H1 (cell line): ENCODE results near the gene PSD. TPM values are rescaled to one million over a fixed set of nuclear protein-coding genes. Genes with fewer than 3 reads are reported as not detected.

Experiments
- CTCF ChIA-PET: fragments of 300-600 bp; sonication (Branson Sonifier 250); formaldehyde crosslinking; loops from one replicate; lab custom pipeline; 2021; ENCODE audit not compliant: partially characterized antibody; lab: Charles Lee
- POLR2A ChIA-PET: fragments of 300-600 bp; sonication (Branson Sonifier 250); formaldehyde crosslinking; loops from one replicate; lab custom pipeline; 2021; ENCODE audit warnings: inconsistent platforms; ENCODE audit not compliant: partially characterized antibody; lab: Charles Lee
- DNase-seq, 2 experiments: peaks; one replicate each; pipeline versions ENCODE4 v3.0.0 to v3.0.0-alpha.2; 2010 to 2022; ENCODE audit warnings: low spot score in 2 of 2, low read depth in 1 of 2, mixed read lengths in 1 of 2
- FAIRE-seq: peaks from 2 replicates; lab custom pipeline; 2011; peaks lifted over from hg19 to GRCh38; lab: Jason Lieb, UNC
- H2AFZ ChIP-seq: 2 replicates; pipeline ENCODE4 v1.8.1; 2012; ENCODE audit warnings: low read length, inconsistent platforms
- H2AK5ac ChIP-seq: 2 replicates; pipeline ENCODE4 v1.6.1; 2013; ENCODE audit warnings: low read depth, low read length
- H2BK120ac ChIP-seq: replicated peaks from 2 replicates; pipeline ENCODE3; 2013; ENCODE audit warnings: low read depth, low read length, inconsistent platforms
- H2BK12ac ChIP-seq: 2 replicates; pipeline ENCODE4 v1.6.1; 2013; ENCODE audit warnings: low read depth, low read length
- H2BK15ac ChIP-seq: 2 replicates; pipeline ENCODE4 v1.6.1; 2013; ENCODE audit warnings: low read length
- H2BK20ac ChIP-seq: 2 replicates; pipeline ENCODE4 v1.6.1; 2013; ENCODE audit warnings: low read length
- H2BK5ac ChIP-seq: 2 replicates; pipeline ENCODE4 v1.6.1; 2013; ENCODE audit warnings: low read depth, low read length
- H3K14ac ChIP-seq: 2 replicates; pipeline ENCODE4 v1.6.1; 2013; ENCODE audit warnings: inconsistent platforms; ENCODE audit not compliant: insufficient read length
- H3K18ac ChIP-seq: 2 replicates; pipeline ENCODE4 v1.6.1; 2013; ENCODE audit warnings: low read length; ENCODE audit errors: extremely low read depth
- H3K23ac ChIP-seq: 2 replicates; pipeline ENCODE4 v1.6.1; 2013; ENCODE audit warnings: inconsistent platforms; ENCODE audit not compliant: insufficient read length
- H3K23me2 ChIP-seq: 2 replicates; pipeline ENCODE4 v1.6.1; 2013; ENCODE audit warnings: low read depth, low read length
- H3K27ac ChIP-seq: 2 replicates; pipeline ENCODE4 v1.6.1; 2011; ENCODE audit warnings: low read depth, low read length, inconsistent platforms
- H3K27me3 ChIP-seq, 4 experiments: replicated peaks in 1 of 4; 1 replicate in 1 of 4; 2 replicates in 3 of 4; pipeline versions ENCODE4 v1.6.1 to v1.8.1; 2011 to 2013; ENCODE audit warnings: low read length in 3 of 4, mild to moderate bottlenecking in 3 of 4, inconsistent platforms in 2 of 4, mixed read lengths in 2 of 4, moderate library complexity in 1 of 4; ENCODE audit not compliant: control insufficient read depth in 3 of 4, insufficient read depth in 3 of 4; ENCODE audit errors: extremely low read depth in 1 of 4
- H3K36me3 ChIP-seq, 4 experiments: 2 replicates each; pipeline versions ENCODE4 v1.6.1 to v1.8.1; 2011 to 2013; ENCODE audit warnings: mild to moderate bottlenecking in 4 of 4, low read length in 3 of 4, moderate library complexity in 2 of 4, control low read depth in 1 of 4, inconsistent platforms in 1 of 4; ENCODE audit not compliant: insufficient read depth in 4 of 4, control insufficient read depth in 2 of 4
- H3K4ac ChIP-seq: replicated peaks from 2 replicates; pipeline ENCODE3; 2013; ENCODE audit warnings: low read length, low read depth, mixed read lengths, inconsistent platforms; ENCODE audit not compliant: insufficient read length
- H3K4me1 ChIP-seq, 4 experiments: replicated peaks in 1 of 4; 1 replicate in 1 of 4; 2 replicates in 3 of 4; pipeline versions ENCODE4 v1.6.1 to v1.8.1; 2011 to 2013; ENCODE audit warnings: low read length in 3 of 4, inconsistent platforms in 2 of 4, mixed read lengths in 1 of 4; ENCODE audit not compliant: insufficient read depth in 4 of 4, control insufficient read depth in 3 of 4
- H3K4me2 ChIP-seq, 2 experiments: 2 replicates each; pipeline versions ENCODE4 v1.6.1 to v1.8.1; 2011 to 2013; ENCODE audit warnings: low read depth in 2 of 2, low read length in 2 of 2, control low read depth in 1 of 2, inconsistent platforms in 1 of 2, mild to moderate bottlenecking in 1 of 2; ENCODE audit not compliant: insufficient read depth in 1 of 2
- H3K4me3 ChIP-seq, 4 experiments: fragments of 200-600, 300-600 bp in 1 of 4; sonication (generic), shearing (Covaris generic), sonication (Bioruptor Twin) in 1 of 4; 2 replicates each; pipeline versions ENCODE4 v1.5.1 to v1.8.1; 2011 to 2016; ENCODE audit warnings: low read length in 4 of 4, low read depth in 3 of 4, control low read depth in 2 of 4, inconsistent platforms in 2 of 4, mild to moderate bottlenecking in 2 of 4, mixed read lengths in 1 of 4, moderate library complexity in 1 of 4; ENCODE audit not compliant: insufficient read depth in 2 of 4; ENCODE audit errors: extremely low read depth in 1 of 4
- H3K56ac ChIP-seq: replicated peaks from 2 replicates; pipeline ENCODE3; 2013; ENCODE audit warnings: low read depth, mild to moderate bottlenecking, mixed read lengths, low read length, inconsistent platforms; ENCODE audit not compliant: insufficient read length
- H3K79me1 ChIP-seq: 2 replicates; pipeline ENCODE4 v1.6.1; 2013; ENCODE audit warnings: low read depth, low read length, control low read depth
- H3K79me2 ChIP-seq, 2 experiments: 2 replicates each; pipeline versions ENCODE4 v1.6.1 to v1.8.1; 2012 to 2013; ENCODE audit warnings: low read length in 2 of 2, mild to moderate bottlenecking in 2 of 2, inconsistent platforms in 1 of 2; ENCODE audit not compliant: insufficient read depth in 2 of 2, control insufficient read depth in 1 of 2
- H3K9ac ChIP-seq, 4 experiments: replicated peaks in 1 of 4; 1 replicate in 1 of 4; 2 replicates in 3 of 4; pipeline versions ENCODE4 v1.6.1 to v1.8.1; 2011 to 2013; ENCODE audit warnings: low read depth in 3 of 4, low read length in 3 of 4, control low read depth in 2 of 4, mild to moderate bottlenecking in 2 of 4, moderate library complexity in 2 of 4, inconsistent platforms in 1 of 4; ENCODE audit errors: extremely low read depth in 1 of 4
- H3K9me3 ChIP-seq, 2 experiments: 2 replicates each; pipeline versions ENCODE4 v1.6.1 to v1.8.1; 2012 to 2013; ENCODE audit warnings: mild to moderate bottlenecking in 2 of 2, moderate library complexity in 2 of 2, control low read depth in 1 of 2, inconsistent platforms in 1 of 2, low read depth in 1 of 2, low read length in 1 of 2, mixed read lengths in 1 of 2; ENCODE audit not compliant: insufficient read depth in 2 of 2
- H4K20me1 ChIP-seq, 2 experiments: replicated peaks in 1 of 2; 2 replicates each; pipeline versions ENCODE3 to v1.8.1; 2011 to 2013; ENCODE audit warnings: inconsistent platforms in 2 of 2, low read length in 2 of 2, mild to moderate bottlenecking in 1 of 2; ENCODE audit not compliant: insufficient read depth in 2 of 2, control insufficient read depth in 1 of 2
- H4K5ac ChIP-seq: 2 replicates; pipeline ENCODE4 v1.6.1; 2013; ENCODE audit warnings: low read length, low read depth, mixed read lengths, inconsistent platforms; ENCODE audit not compliant: insufficient read length
- H4K8ac ChIP-seq: 2 replicates; pipeline ENCODE4 v1.8.0; 2013; ENCODE audit warnings: mild to moderate bottlenecking, moderate library complexity, low read length, inconsistent platforms; ENCODE audit not compliant: insufficient read depth; ENCODE audit errors: extremely low read depth
- H4K91ac ChIP-seq: replicated peaks from 2 replicates; pipeline ENCODE3; 2013; ENCODE audit warnings: low read length, mixed read lengths, inconsistent platforms; ENCODE audit not compliant: insufficient read length
- CBX5 ChIP-seq: fragments of 300-800, 300-1000 bp; sonication (generic); IDR thresholded peaks from 2 replicates; pipeline ENCODE4 v1.7.1; 2016; ENCODE audit warnings: antibody characterized with exemption, low read length, low read depth
- FOSL1 ChIP-seq: IDR thresholded peaks from 2 replicates; pipeline ENCODE4 v1.6.1; 2011; ENCODE audit warnings: mild to moderate bottlenecking, low read depth, low read length, moderate library complexity; ENCODE audit not compliant: insufficient read depth
- JUND ChIP-seq: IDR thresholded peaks from 2 replicates; pipeline ENCODE4 v1.6.1; 2011; ENCODE audit warnings: mild to moderate bottlenecking, improper control_type of control experiment, low read length
- SUZ12 ChIP-seq: fragments of 200-600 bp; sonication (generic); IDR thresholded peaks from 2 replicates; pipeline ENCODE4 v1.6.1; 2012; ENCODE audit warnings: mild to moderate bottlenecking, inconsistent platforms, low read length, moderate library complexity, mixed read lengths
- WGBS, 2 experiments: shearing (Covaris generic) in 1 of 2; methylation state at CpG; one replicate each; pipeline versions ENCODE4 v1.1.6 to v1.1.7; 2013 to 2015; ENCODE audit warnings: low lambda C conversion rate in 2 of 2, mixed read lengths in 2 of 2, inconsistent platforms in 1 of 2, low coverage in 1 of 2, missing lambda C conversion rate in 1 of 2; ENCODE audit not compliant: insufficient replicate concordance in 2 of 2, insufficient coverage in 1 of 2, insufficient read length in 1 of 2; ENCODE audit errors: extremely low coverage in 1 of 2, missing lambda C conversion rate in 1 of 2; 5-methylcytosine and 5-hydroxymethylcytosine counted together
- polyA plus RNA-seq, 7 experiments: library from polyadenylated mRNA; depleted of rRNA in 3 of 7; stranded (reverse) in 5 of 7; unstranded in 2 of 7; fragments of >200 nt in 5 of 7; fragments of 200-250 nt in 2 of 7; gene quantifications; 1 replicate in 5 of 7; 2 replicates in 1 of 7; 4 replicates in 1 of 7; pipeline versions ENCODE4 v1.2.1 to v1.2.3, GENCODE V29; 2011 to 2013; ENCODE audit warnings: missing spikeins in 2 of 7, mixed read lengths in 2 of 7
- total RNA-seq: library from RNA; stranded (reverse); fragmentation: NEBNext Ultra II Directional; extraction: Animal tissue kit (Norgen Biotek cat#: 25700); gene quantifications from 2 replicates; pipeline ENCODE4 v1.2.1, GENCODE V29; 2021
- TF ChIP-seq, protein P1 (sequence below): IDR thresholded peaks from 2 replicates; pipeline ENCODE4 v1.6.1; 2012; ENCODE audit warnings: inconsistent platforms

The PSD gene
- total and polyA plus RNA-seq, 2 of the 8 experiments (the other 6 are each of a cell fraction or from before 2014, with no cell fraction given) = 5.4 to 6.0 TPM

DNA sequence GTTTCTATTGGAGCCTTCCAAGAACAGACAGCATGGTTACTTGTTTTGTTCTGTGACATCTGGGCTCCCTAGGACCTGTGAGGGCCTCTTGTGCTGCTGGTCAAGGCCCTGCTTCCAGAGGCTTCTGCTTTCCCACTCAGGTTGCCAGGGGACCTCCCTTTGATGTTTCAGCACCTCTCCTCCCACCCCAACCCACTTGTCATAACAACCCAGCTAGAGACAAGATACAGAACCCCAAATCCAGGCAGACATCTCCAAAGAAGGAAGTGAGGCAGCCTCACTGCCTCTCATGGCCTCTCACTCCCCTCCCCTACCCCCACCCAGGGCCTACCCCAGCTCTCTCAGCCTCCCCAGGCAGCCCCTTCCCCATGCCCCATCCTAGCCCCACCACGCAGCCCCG, 11.8 kb downstream of the PSD start:
- DNase-seq (no peak), FAIRE-seq (no peak)
- Histone ChIP-seq H4K20me1 (peaks cover 0 to 8% of the 10 kb centered on the region in 2 experiments), H2BK5ac (no peak overlapping the region), H3K27me3 (peaks cover 17 to 45% (median 44%) of the 10 kb centered on the region in 4 experiments), H3K18ac (no peak overlapping the region), H2AFZ (no peak overlapping the region), H3K9ac (no peak overlapping the region), H3K14ac (no peak overlapping the region), H3K79me1 (no peaks in the 10 kb centered on the region), H2BK15ac (no peak overlapping the region), H4K91ac (no peak overlapping the region), H2BK20ac (no peak overlapping the region), H3K79me2 (no peaks in the 10 kb centered on the region), H2BK12ac (no peak overlapping the region), H3K23ac (no peak overlapping the region), H3K9me3 (no peaks in the 10 kb centered on the region), H3K56ac (no peak overlapping the region), H2AK5ac (no peak overlapping the region), H3K4ac (no peak overlapping the region), H3K4me3 (no peak overlapping the region), H3K4me1 (peaks cover 6 to 27% (median 18%) of the 10 kb centered on the region in 4 experiments), H3K36me3 (peaks cover 0 to under 1% (median 0%) of the 10 kb centered on the region in 4 experiments; a peak in 2 of 8 replicates), H4K8ac (no peak overlapping the region), H4K5ac (no peak overlapping the region), H3K23me2 (peaks cover 26% of the 10 kb centered on the region), H2BK120ac (no peak overlapping the region), H3K4me2 (no peak overlapping the region), H3K27ac (no peak overlapping the region)
- WGBS, 2 experiments = 94% methylated on average over 2 of the region's 2 CpGs; no CpG with 5 or more reads in 1 of the 2 experiments
- POLR2A ChIA-PET = interaction anchor here (0.7 to 5.9 kb wide), 4 partner anchors 8 to 65 kb away, joined by 3 to 33 read pairs (median 6); partner anchors contain the start of genes FBXL15 and NFKB2
- CTCF ChIA-PET = interaction anchor here (0.9 to 16.4 kb wide), 8 partner anchors 7 to 175 kb away, joined by 4 to 357 read pairs (median 51); partner anchors contain the start of genes ELOVL3, NFKB2 and PSD
- TF ChIP-seq, protein P1, sequence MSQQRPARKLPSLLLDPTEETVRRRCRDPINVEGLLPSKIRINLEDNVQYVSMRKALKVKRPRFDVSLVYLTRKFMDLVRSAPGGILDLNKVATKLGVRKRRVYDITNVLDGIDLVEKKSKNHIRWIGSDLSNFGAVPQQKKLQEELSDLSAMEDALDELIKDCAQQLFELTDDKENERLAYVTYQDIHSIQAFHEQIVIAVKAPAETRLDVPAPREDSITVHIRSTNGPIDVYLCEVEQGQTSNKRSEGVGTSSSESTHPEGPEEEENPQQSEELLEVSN = no peak
- TF ChIP-seq FOSL1 = no peak
- TF ChIP-seq SUZ12 = no peak
- TF ChIP-seq JUND = no peak
- no peak for TF ChIP-seq CBX5
